Myocyte (in vitro differentiated cells): ENCODE data around the gene ICOSLG. TPM values are rescaled to one million over a fixed set of nuclear protein-coding genes. Genes with fewer than 3 reads are reported as not detected.
"Not testable (repeated sequence)": the region's sequence is repeated elsewhere in the genome, so short reads cannot be mapped to it uniquely, and the experiment has no call there.

Source experiments
- DNase-seq: peaks from one replicate; pipeline ENCODE4 v3.0.0-alpha.2; 2012; ENCODE audit warnings: low read depth
- total RNA-seq: library from RNA; depleted of rRNA; stranded (reverse); fragments of >200 nt; gene quantifications from 2 replicates; pipeline ENCODE4 v1.2.3, GENCODE V29; 2014

Gene ICOSLG
- total RNA-seq, 1 donor from 2014 or later = 4.1 TPM

GRCh38 chr21:44265734-44266270, 25.1 kb upstream of the ICOSLG start:
- DNase-seq = no peak

- DNase-seq = no peak
Measured at GRCh38 chr21:44263768-44264167, 23.0 kb upstream of the ICOSLG start.

DNA sequence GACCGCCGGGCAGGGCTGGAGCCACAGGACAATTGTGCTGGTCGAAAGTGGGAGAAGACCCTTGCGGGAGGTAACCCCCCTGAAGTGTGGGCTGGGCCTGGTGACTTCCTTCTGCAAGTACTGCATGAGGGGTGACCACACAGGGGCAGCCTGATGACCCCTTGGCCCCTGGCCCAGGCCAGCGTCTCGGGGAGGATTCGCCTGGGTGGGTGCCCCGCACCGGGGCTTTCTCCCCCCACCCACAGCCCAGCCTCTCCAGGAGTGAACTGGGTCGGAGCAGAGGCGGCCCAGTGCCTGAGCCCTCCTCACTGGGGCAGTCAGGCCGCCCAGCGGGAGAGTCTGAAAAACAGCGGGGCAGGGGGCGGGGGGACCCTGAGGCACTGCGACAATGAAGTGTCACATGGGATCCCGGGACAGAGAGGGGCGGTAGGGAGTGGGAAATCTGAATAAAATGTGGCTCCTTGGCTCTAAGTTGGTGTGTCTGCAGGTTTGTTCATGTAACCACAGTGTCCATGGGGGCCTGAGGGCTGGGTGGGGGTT, 22.5 kb upstream of the ICOSLG start:
- no peak for DNase-seq

DNA sequence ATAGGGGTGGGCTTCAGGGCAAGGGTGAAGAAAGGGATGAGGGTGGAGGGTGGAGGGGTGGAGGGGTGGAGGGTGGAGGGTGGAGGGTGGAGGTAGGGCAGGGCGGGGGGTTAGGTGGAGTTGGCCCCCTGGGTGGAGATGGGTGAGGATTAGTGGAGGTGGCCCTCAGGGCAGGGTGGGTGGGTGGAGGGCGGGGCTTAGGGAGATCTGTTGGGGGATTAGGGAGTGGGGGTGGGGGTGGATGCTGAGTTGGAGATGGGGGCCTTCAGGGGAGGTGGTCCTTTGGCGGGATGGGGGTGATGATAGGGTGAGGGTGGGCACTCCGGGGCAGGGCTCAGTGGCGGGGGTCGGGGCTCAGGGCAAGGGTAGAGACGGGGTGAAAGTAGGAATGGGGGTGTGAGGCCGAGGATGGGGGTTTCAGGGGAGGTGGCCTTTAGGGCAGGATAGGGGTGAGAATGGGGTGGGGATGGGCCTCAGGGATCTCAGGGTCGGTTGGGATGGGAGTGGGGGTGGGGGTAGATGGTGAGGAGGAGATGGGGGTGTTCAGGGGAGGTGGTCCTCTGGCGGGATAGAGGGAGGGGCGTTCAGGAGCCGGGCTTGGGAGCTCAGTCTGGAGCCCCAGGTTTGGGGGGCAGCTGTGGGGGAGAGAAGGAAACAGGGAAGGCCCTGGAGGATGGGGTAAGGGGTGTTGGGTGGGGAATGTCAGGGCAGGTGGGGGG, 21.8 kb upstream of the ICOSLG start:
- DNase-seq = no peak

DNA sequence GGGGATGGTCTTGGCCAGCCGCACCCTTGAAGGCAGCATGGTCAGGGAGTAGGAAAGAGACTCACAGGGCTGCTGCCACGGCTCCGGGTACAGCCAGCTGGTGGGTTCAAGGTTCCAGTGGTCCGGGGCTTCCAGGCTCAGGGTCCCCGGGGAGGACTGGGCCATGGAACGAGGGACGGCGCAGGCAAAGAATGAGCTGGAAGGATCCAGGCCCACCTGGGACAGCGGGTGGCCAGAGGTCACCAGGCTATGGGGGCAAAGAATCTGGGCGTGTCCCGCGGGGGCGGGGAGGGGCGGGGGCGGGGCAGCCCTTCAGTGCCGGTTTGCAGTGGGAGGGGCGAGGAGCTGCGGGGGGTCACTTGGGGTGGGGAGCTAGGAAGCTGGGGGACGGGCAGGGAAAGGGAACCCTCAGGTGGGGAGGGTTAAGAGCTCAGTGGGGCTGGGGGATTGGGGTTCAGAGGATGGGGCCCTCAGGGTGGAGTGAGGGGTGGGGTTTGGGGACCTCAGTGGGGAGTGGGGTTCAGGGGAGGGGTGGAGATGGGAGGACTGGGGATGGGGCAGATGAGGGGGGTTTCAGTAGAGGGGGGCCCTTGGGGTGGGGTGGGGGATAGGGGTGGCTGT, 21.0 kb upstream of the ICOSLG start, which contains the start of gene DNMT3L:
Gene DNMT3L, minus strand, starts transcription at position 223 of the 621 bp plus-strand sequence. CDS start 638 bp downstream, outside the sequence.
- no peak for DNase-seq

- no peak for DNase-seq
Measured at GRCh38 chr21:44260791-44261631, 20.3 kb upstream of the ICOSLG start.

GRCh38 chr21:44260066-44260465, 19.3 kb upstream of the ICOSLG start:
- DNase-seq = no peak

DNA sequence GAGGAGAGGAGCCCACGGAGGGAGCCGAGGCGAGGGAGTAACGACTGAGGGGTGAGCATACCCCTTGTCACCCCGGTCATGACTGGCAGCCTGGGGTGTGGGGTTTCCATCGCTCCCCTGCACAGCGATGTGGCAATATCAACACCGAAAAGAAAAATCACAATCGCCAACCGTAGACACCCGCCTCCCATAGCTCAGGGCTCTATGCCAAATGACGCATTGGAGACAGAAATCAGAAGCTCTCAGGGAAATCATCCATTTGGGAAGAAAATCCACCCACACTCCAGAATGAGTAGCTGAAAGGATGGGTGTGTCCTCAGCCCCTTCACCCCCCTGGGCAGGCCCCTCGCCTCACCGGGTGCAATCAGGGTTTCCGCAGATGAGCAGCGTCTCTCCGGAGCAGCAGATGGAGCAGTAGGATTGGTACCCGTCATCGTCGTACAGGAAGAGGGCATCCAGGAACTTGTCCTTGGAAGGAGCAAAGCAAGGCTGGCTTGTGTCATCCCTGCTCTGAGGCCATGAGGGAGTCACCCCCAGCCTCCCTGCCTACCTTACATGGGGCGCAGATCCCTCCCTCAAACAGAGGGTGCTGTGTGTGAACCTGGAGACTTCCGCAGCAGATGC, 18.5 kb upstream of the ICOSLG start:
- no peak for DNase-seq

GRCh38 chr21:44258056-44258725, 17.4 kb upstream of the ICOSLG start:
- no peak for DNase-seq

- peak; percentile 55 for DNase-seq
Measured at GRCh38 chr21:44255511-44255981, 14.8 kb upstream of the ICOSLG start.

GRCh38 chr21:44253832-44254710, 13.3 kb upstream of the ICOSLG start:
- DNase-seq = no peak

DNA sequence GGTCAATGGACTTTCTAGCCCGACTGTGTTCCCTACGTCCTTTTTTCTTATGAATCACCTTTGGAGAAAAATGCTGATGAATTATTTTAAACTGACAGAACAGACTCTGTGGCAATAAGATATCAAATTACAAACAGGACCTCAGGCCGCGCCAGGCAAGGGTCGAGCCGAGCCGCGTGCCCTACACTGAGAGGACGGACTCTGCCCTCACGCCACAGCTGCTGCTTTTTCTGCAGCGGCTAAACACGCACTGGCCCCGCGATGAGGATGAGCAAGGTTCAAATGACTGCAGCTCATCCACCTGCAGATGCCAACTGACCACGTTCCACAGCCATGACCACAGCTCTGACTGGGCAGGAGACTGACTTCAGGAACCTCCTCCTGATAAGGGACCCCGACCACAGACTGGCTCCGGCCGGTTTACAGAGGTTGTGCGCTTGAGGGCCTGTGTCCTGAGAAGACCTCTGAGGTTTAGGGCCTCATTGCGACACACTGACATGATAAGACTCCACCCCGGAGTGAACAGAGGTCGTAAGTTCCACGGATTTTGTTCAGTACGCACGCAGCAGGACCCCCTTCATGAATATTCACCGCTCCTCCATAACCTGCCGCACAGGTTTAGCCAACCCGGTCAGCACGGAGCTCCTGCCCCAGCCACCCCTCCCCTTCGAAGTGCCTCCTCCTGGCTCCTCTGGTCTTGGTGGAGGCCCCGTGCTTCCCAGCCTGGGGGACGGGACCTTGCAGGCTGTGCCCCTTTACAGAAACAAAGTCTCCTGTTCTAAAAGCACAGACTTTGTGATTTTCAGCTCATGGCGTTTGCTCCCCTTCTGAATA, 8.7 kb upstream of the ICOSLG start:
- not testable (repeated sequence) for DNase-seq

GRCh38 chr21:44247904-44248303, 7.2 kb upstream of the ICOSLG start:
- DNase-seq = not testable (repeated sequence)

DNA sequence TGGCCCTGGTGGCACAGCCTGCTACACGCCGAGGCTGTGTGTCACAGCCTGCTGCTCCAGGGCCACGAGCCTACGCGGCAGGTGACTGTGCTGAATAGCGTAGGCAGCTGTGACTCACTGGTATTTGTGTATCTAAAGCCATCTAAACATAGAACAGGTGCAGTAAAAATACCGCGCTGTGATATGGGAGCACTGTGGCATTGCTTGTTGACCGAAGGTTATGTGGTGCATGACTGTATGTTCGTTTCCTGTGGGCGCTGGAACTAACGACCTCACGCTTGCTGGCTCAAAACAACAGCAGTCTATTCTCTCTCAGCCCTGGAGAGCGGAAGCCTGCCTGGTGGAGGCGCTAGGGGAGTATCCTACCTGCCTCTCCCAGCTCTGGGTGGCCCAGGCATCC, 3.2 kb upstream of the ICOSLG start:
- not testable (repeated sequence) for DNase-seq

- DNase-seq = not testable (repeated sequence)
Measured at GRCh38 chr21:44241281-44241680, 538 bp upstream of the ICOSLG start.

GRCh38 chr21:44240353-44240752, 390 bp downstream of the ICOSLG start:
- not testable (repeated sequence) for DNase-seq

GRCh38 chr21:44229561-44229960, 11.2 kb downstream of the ICOSLG start:
- not testable (repeated sequence) for DNase-seq

DNA sequence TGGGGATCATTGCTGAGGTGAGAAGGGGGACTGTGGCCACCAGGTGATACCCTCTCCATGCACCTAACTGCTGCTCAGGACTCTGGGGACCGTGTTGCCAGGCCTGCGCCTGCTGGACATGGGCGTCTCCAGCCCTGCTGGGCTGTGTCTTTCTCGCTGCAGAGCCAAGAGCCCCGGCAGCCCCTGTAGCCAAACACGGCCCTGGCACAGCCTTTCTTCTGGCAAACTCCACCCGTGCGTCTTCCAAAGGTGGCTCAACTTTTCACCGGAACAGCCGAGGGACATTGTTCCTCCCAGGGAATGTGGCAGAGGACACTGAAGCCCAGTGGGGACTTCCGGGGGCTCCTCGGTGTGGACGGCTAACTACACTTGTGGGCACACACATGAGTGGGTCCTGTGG, 12.6 kb downstream of the ICOSLG start:
- DNase-seq = not testable (repeated sequence)
